Smooth muscle cell (in vitro differentiated cells): ENCODE data around the gene PGLYRP2. TPM values are rescaled to one million over a fixed set of nuclear protein-coding genes. Genes with fewer than 3 reads are reported as not detected.

Source experiments
- DNase-seq: peaks from one replicate; lab custom pipeline; 2025; ENCODE audit not compliant: unreplicated experiment; lab: John Stamatoyannopoulos, UW
- H2AFZ ChIP-seq: fragments of 200-600 bp; sonication (generic); 2 replicates; pipeline ENCODE4 v1.6.0; 2016; ENCODE audit warnings: antibody characterized with exemption, low read depth, mild to moderate bottlenecking
- H3F3A ChIP-seq: fragments of 200-600 bp; sonication (generic); 2 replicates; pipeline ENCODE4 v1.6.0; 2017; ENCODE audit warnings: antibody characterized with exemption, low read depth
- H3K27ac ChIP-seq: fragments of 200-600 bp; sonication (generic); 2 replicates; pipeline ENCODE4 v1.5.1; 2016; ENCODE audit warnings: low read depth, mild to moderate bottlenecking
- H3K27me3 ChIP-seq: fragments of 200-600 bp; sonication (generic); 2 replicates; pipeline ENCODE4 v1.6.1; 2016; ENCODE audit warnings: low read depth, mild to moderate bottlenecking
- H3K36me3 ChIP-seq: fragments of 200-600 bp; sonication (generic); 2 replicates; pipeline ENCODE4 v1.5.1; 2016; ENCODE audit warnings: low read depth
- H3K4me1 ChIP-seq: fragments of 200-600 bp; sonication (generic); 2 replicates; pipeline ENCODE4 v1.5.1; 2016; ENCODE audit warnings: low read depth
- H3K4me2 ChIP-seq: fragments of 200-600 bp; sonication (generic); 2 replicates; pipeline ENCODE4 v1.6.0; 2016; ENCODE audit warnings: mild to moderate bottlenecking
- H3K4me3 ChIP-seq: fragments of 200-600 bp; sonication (generic); 2 replicates; pipeline ENCODE4 v1.5.1; 2016; ENCODE audit warnings: mild to moderate bottlenecking
- H3K79me2 ChIP-seq: fragments of 200-600 bp; sonication (generic); 2 replicates; pipeline ENCODE4 v1.6.0; 2016; ENCODE audit warnings: low read depth, mild to moderate bottlenecking
- H3K9ac ChIP-seq: fragments of 200-600 bp; sonication (generic); 2 replicates; pipeline ENCODE4 v1.6.0; 2016; ENCODE audit warnings: low read depth
- H3K9me3 ChIP-seq: fragments of 200-600 bp; sonication (generic); replicated peaks from 2 replicates; pipeline ENCODE4 v1.5.1; 2016; ENCODE audit warnings: low read depth
- H4K20me1 ChIP-seq: fragments of 200-600 bp; sonication (generic); 2 replicates; pipeline ENCODE4 v1.6.0; 2016; ENCODE audit warnings: low read depth
- CTCF ChIP-seq: fragments of 200-600 bp; sonication (generic); IDR thresholded peaks from 2 replicates; pipeline ENCODE4 v1.5.1; 2017; ENCODE audit warnings: borderline replicate concordance, mild to moderate bottlenecking, antibody characterized with exemption; ENCODE audit not compliant: insufficient read depth, poor library complexity, severe bottlenecking
- WGBS: methylation state at CpG from one replicate; pipeline ENCODE4 v1.1.7; 2016; ENCODE audit warnings: low lambda C conversion rate; 5-methylcytosine and 5-hydroxymethylcytosine counted together
- polyA plus RNA-seq: library from polyadenylated mRNA; unstranded; fragments of >200 nt; fragmentation: Nextera tagmentation; extraction: Ambion mirVana; gene quantifications from 2 replicates; pipeline ENCODE4 v1.2.1, GENCODE V29; 2016
- total RNA-seq: library from RNA; depleted of rRNA; stranded (reverse); fragments of >200 nt; gene quantifications from 2 replicates; pipeline ENCODE4 v1.2.3, GENCODE V29; 2014

PGLYRP2 gene
- total and polyA plus RNA-seq, 2 experiments from 2014 or later: not detected

DNA sequence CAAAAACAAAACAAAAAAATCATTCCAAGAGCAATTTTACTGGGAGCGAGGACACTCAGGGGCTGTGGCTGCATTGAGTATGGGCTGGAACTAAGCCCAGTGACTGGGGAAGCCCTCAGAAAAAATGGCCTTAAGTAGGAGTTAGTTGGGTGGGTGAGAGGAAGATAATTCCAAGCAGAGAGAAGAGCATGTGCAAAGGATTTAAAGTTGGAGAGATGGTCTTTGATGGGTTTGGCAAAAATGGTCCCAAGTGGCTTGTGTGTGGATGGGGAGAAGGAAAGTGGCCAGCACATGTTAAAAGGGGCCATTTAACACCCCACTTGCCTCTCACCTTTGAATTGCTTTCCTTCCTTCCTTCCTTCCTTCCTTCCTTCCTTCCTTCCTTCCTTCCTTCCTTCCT lies 22.3 kb upstream of the PGLYRP2 start:
- Histone ChIP-seq H3K79me2 (no peaks in the 10 kb centered on the region), H3K36me3 (no peaks in the 10 kb centered on the region), H3K4me2 (no peak overlapping the region), H4K20me1 (no peaks in the 10 kb centered on the region), H3K9ac (no peak overlapping the region), H2AFZ (no peak overlapping the region), H3K9me3 (no peaks in the 10 kb centered on the region), H3K4me1 (no peaks in the 10 kb centered on the region), H3K4me3 (no peak overlapping the region), H3K27ac (no peak overlapping the region), H3F3A (no peaks in the 10 kb centered on the region), H3K27me3 (no peaks in the 10 kb centered on the region)
- TF ChIP-seq CTCF: no peak
- WGBS: 88% methylated on average over 1 of the region's 1 CpG
- DNase-seq: no peak

DNA sequence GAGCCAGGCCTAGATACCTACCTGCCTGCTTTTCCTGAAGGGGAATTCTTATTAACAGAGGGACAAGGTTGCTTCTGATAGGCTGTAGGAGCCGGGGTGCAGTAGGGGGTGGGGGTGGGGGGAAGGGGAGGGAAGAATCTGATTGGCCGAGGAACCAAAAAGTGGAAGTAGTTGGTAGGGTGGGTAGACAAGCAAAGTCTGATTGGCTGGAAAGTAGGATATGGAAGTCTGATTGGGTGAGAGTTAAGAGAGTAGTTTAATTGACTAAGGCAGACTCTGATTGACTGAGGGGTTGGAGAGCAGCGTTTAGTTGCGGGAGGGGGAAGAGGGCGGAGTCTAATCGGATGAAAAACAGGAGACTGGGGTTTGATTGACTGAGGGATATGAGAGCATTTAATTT lies 19.6 kb upstream of the PGLYRP2 start:
- no peaks in the 10 kb centered on the region for H3K36me3 ChIP-seq
- no peak overlapping the region for H3K27ac ChIP-seq
- H3K27me3 ChIP-seq: no peaks in the 10 kb centered on the region
- no peak overlapping the region for H3K4me3 ChIP-seq
- no peaks in the 10 kb centered on the region for H3K9me3 ChIP-seq
- H3K9ac ChIP-seq: no peak overlapping the region
- no peak for TF ChIP-seq CTCF
- H3K79me2 ChIP-seq: no peaks in the 10 kb centered on the region
- WGBS: 74% methylated on average over 6 of the region's 6 CpGs
- no peak for DNase-seq
- H3F3A ChIP-seq: no peaks in the 10 kb centered on the region
- no peak overlapping the region for H3K4me2 ChIP-seq
- no peaks in the 10 kb centered on the region for H4K20me1 ChIP-seq
- H2AFZ ChIP-seq: no peak overlapping the region
- H3K4me1 ChIP-seq: no peaks in the 10 kb centered on the region

DNA sequence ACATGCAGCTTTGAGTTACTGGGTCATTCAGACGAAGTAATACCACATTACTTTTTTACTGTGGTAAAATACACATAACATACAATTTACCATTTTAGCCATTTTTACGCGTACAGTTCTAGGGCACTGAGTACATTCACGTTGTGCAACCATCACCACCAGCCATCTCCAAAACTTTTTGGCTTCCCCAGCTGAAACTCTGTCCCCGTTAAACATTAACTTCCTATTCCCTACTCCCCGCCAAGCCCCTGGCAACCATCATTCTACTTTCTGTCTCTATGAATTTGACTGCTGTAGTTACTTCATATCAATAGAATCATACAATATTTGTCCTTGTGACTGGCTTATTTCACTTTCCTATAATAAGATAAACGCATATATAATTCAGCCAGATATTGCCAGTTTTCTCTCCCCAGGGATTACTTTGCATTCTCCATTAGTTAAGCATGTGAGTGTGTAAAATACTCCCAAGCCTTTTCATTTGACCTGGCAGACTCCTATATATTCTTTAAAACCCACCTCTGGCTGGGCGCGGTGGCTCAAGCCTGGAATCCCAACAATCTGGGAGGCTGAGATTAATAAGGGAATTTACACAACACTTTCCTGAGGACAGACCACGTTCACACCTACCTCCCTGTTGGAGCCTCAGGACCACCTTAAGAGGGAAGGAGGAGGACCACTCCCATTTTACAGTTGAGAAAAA lies 19.0 kb upstream of the PGLYRP2 start:
- Histone ChIP-seq H3K9ac (no peak overlapping the region), H3K27ac (no peak overlapping the region), H3K27me3 (no peaks in the 10 kb centered on the region), H3K9me3 (no peaks in the 10 kb centered on the region), H3K4me3 (no peak overlapping the region), H3K4me1 (no peaks in the 10 kb centered on the region), H3K79me2 (no peaks in the 10 kb centered on the region), H3K36me3 (no peaks in the 10 kb centered on the region), H4K20me1 (no peaks in the 10 kb centered on the region), H3K4me2 (no peak overlapping the region), H3F3A (no peaks in the 10 kb centered on the region), H2AFZ (no peak overlapping the region)
- 75% methylated on average over 10 of the region's 10 CpGs for WGBS
- no peak for DNase-seq
- no peak for TF ChIP-seq CTCF

DNA sequence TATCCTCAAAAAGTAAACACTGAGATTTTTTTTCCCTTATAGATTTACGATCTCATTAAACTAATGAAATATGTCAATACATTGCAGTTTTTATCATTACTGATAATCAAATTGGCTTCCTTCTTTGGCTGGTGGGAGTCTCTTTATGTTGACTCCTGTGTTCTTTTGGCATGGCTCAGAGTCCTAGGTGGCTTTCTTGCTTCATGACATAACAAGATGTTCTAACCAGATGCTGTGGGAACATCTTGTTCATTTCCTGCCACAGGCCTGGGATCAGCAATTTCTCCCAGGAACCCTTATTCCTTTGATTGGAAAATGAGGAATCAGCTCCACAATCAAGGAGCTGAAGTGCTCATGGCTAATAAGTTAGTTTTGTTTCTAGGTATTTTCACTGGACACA lies 15.8 kb upstream of the PGLYRP2 start:
- Histone ChIP-seq H4K20me1 (no peaks in the 10 kb centered on the region), H3K4me3 (no peak overlapping the region), H3F3A (no peaks in the 10 kb centered on the region), H3K27me3 (no peaks in the 10 kb centered on the region), H3K79me2 (no peaks in the 10 kb centered on the region), H3K4me2 (no peak overlapping the region), H3K4me1 (no peaks in the 10 kb centered on the region), H3K36me3 (no peaks in the 10 kb centered on the region), H3K27ac (no peak overlapping the region), H2AFZ (no peak overlapping the region), H3K9ac (no peak overlapping the region), H3K9me3 (no peaks in the 10 kb centered on the region)
- no peak for TF ChIP-seq CTCF
- DNase-seq: no peak
- 100% methylated on average over 1 of the region's 1 CpG for WGBS
